HepG2 (cell line): ENCODE data around the gene AP2S1. TPM values are rescaled to one million over a fixed set of nuclear protein-coding genes. Genes with fewer than 3 reads are reported as not detected.

ENCODE experiments used
- ATAC-seq: fragments of 200-7000 bp; cut with Tn5 transposase; 3 replicates; pipeline ENCODE4 v1.9.1; 2020; ENCODE audit warnings: mild to moderate bottlenecking, moderate library complexity
- BruUV-seq: library from RNA; stranded (reverse); fragments of 400-500 nt; replicated peaks from 2 replicates; lab custom pipeline; 2021; lab: Mats Ljungman, UMichigan
- CTCF ChIA-PET: fragments of 300-600 bp; formaldehyde crosslinking; extraction: SDS; loops from one replicate; lab custom pipeline; 2021; ENCODE audit warnings: low total read pairs, inconsistent platforms, low intra/inter-chr PET ratio; lab: Yijun Ruan, JAX
- POLR2A ChIA-PET: fragments of 350-600 bp; sonication (Branson Sonifier 250); formaldehyde crosslinking; loops from one replicate; lab custom pipeline; 2020; ENCODE audit warnings: antibody characterized with exemption, inconsistent platforms; lab: Yijun Ruan, JAX
- DNase-seq: peaks from one replicate; pipeline ENCODE4 v3.0.0-alpha.2; 2015; ENCODE audit warnings: low spot score
- FAIRE-seq: peaks from 3 replicates; lab custom pipeline; 2011; peaks lifted over from hg19 to GRCh38; lab: Jason Lieb, UNC
- H2AFZ ChIP-seq: one replicate; pipeline ENCODE4 v1.6.1; 2011; ENCODE audit warnings: low read length, inconsistent platforms
- H3K27ac ChIP-seq: fragments of 300-600 bp; 3 replicates; pipeline ENCODE4 v1.8.0; 2011; ENCODE audit warnings: mixed run types, mild to moderate bottlenecking, mixed read lengths, low read length, inconsistent platforms; ENCODE audit not compliant: insufficient read depth; ENCODE audit errors: extremely low read length
- H3K27me3 ChIP-seq, 2 experiments: fragments of 200-600 bp in 1 of 2; 2 replicates in 1 of 2; 3 replicates in 1 of 2; pipeline versions ENCODE4 v1.6.0 to v1.8.0; 2011; ENCODE audit warnings: low read length in 2 of 2, mild to moderate bottlenecking in 2 of 2, moderate library complexity in 2 of 2, inconsistent platforms in 1 of 2; ENCODE audit not compliant: insufficient read depth in 2 of 2, control insufficient read depth in 1 of 2
- H3K36me3 ChIP-seq, 2 experiments: fragments of 200-600 bp in 1 of 2; replicated peaks in 1 of 2; 2 replicates in 1 of 2; 3 replicates in 1 of 2; pipeline versions ENCODE4 v1.5.1 to v1.8.0; 2011; ENCODE audit warnings: low read length in 2 of 2, inconsistent platforms in 1 of 2; ENCODE audit not compliant: insufficient read depth in 2 of 2, control insufficient read depth in 1 of 2
- H3K4me1 ChIP-seq: 2 replicates; pipeline ENCODE4 v1.5.1; 2012; ENCODE audit warnings: low read length, inconsistent platforms; ENCODE audit not compliant: insufficient read depth
- H3K4me2 ChIP-seq: 2 replicates; pipeline ENCODE4 v1.6.0; 2011; ENCODE audit warnings: low read depth, low read length, inconsistent platforms
- H3K4me3 ChIP-seq, 3 experiments: fragments of 200-600 bp in 1 of 3; sonication (generic), shearing (Covaris generic) in 1 of 3; replicated peaks in 1 of 3; 2 replicates each; pipeline ENCODE4 v1.5.1; 2011 to 2016; ENCODE audit warnings: low read length in 3 of 3, inconsistent platforms in 2 of 3, low read depth in 2 of 3, mild to moderate bottlenecking in 2 of 3, control low read depth in 1 of 3, mixed read lengths in 1 of 3; ENCODE audit not compliant: insufficient read depth in 1 of 3
- H3K79me2 ChIP-seq: one replicate; pipeline ENCODE4 v1.6.1; 2011; ENCODE audit warnings: low read length, inconsistent platforms; ENCODE audit not compliant: insufficient read depth
- H3K9ac ChIP-seq: 2 replicates; pipeline ENCODE4 v1.6.0; 2011; ENCODE audit warnings: mild to moderate bottlenecking, low read depth, low read length, inconsistent platforms; ENCODE audit not compliant: insufficient read depth
- H3K9me3 ChIP-seq: 2 replicates; pipeline ENCODE4 v1.5.1; 2012; ENCODE audit warnings: mild to moderate bottlenecking, low read length
- H4K20me1 ChIP-seq: 2 replicates; pipeline ENCODE4 v1.6.0; 2011; ENCODE audit warnings: inconsistent platforms, mild to moderate bottlenecking, low read length, moderate library complexity; ENCODE audit not compliant: insufficient read depth
- AGO2 ChIP-seq: fragments of 200-400 bp; formaldehyde crosslinking; optimal IDR thresholded peaks from 2 replicates; pipeline ENCODE3; 2017; ENCODE audit warnings: mild to moderate bottlenecking, low read depth, low read length, moderate library complexity
- HNRNPL ChIP-seq: fragments of 200-400 bp; formaldehyde crosslinking; IDR thresholded peaks from 2 replicates; pipeline ENCODE4 v1.6.1; 2017; ENCODE audit warnings: mild to moderate bottlenecking, low read depth, low read length
- KLF6 ChIP-seq: IDR thresholded peaks from 2 replicates; pipeline ENCODE4 v1.8.0; 2016; ENCODE audit warnings: missing biosample characterization, missing genetic modification reagents
- MYNN ChIP-seq: sonication (generic); formaldehyde crosslinking; IDR thresholded peaks from 2 replicates; pipeline ENCODE4 v1.4.0; 2020; ENCODE audit warnings: mild to moderate bottlenecking, low read depth, missing genetic modification reagents
- RFXAP ChIP-seq: sonication (generic); formaldehyde crosslinking; IDR thresholded peaks from 2 replicates; pipeline ENCODE4 v1.4.0; 2020; ENCODE audit warnings: missing genetic modification reagents, borderline replicate concordance
- RXRA ChIP-seq: sonication (generic); formaldehyde crosslinking; IDR thresholded peaks from 2 replicates; pipeline ENCODE4 v1.5.1; 2020; ENCODE audit warnings: missing genetic modification reagents
- SP5 ChIP-seq: IDR thresholded peaks from 2 replicates; pipeline ENCODE4 v1.6.1; 2016; ENCODE audit warnings: low read depth, borderline replicate concordance
- ZNF143 ChIP-seq: sonication (generic); formaldehyde crosslinking; IDR thresholded peaks from 2 replicates; pipeline ENCODE4 v1.4.0; 2020; ENCODE audit warnings: missing genetic modification reagents
- ZNF160 ChIP-seq: sonication (generic); formaldehyde crosslinking; IDR thresholded peaks from 2 replicates; pipeline ENCODE4 v1.8.0; 2022; ENCODE audit warnings: mild to moderate bottlenecking, inconsistent platforms, missing genetic modification reagents
- ZNF558 ChIP-seq: sonication (generic); formaldehyde crosslinking; IDR thresholded peaks from 2 replicates; pipeline ENCODE4 v1.9.0; 2022; ENCODE audit warnings: mild to moderate bottlenecking, missing genetic modification reagents, borderline replicate concordance
- ZNF589 ChIP-seq: sonication (generic); formaldehyde crosslinking; conservative IDR thresholded peaks from 2 replicates; pipeline ENCODE4 v1.8.0; 2022; ENCODE audit warnings: mild to moderate bottlenecking, moderate library complexity, missing genetic modification reagents
- ZNF616 ChIP-seq: sonication (generic); formaldehyde crosslinking; IDR thresholded peaks from 2 replicates; pipeline ENCODE4 v1.5.0; 2020; ENCODE audit warnings: low read depth, mild to moderate bottlenecking, missing genetic modification reagents
- ZSCAN20 ChIP-seq: sonication (generic); formaldehyde crosslinking; IDR thresholded peaks from 2 replicates; pipeline ENCODE4 v1.4.0; 2020; ENCODE audit warnings: missing genetic modification reagents, mild to moderate bottlenecking, borderline replicate concordance
- WGBS: methylation state at CpG from one replicate; pipeline ENCODE4 v1.1.6; 2017; ENCODE audit warnings: low lambda C conversion rate; 5-methylcytosine and 5-hydroxymethylcytosine counted together
- in situ Hi-C: cut with HindIII; loops from 2 replicates; pipeline ENCODE4 v1.10.0; 2017; ENCODE audit warnings: low pct_unique_long_range_greater_than_20kb; ENCODE audit not compliant: extremely low pct_ligation_motif_present
- intact Hi-C: fragments of 100-400 bp; cut with micrococcal nuclease; formaldehyde crosslinking; loops from one replicate; pipeline ENCODE4 v1.10.0; 2022; ENCODE audit not compliant: unreplicated experiment
- polyA plus RNA-seq, 8 experiments: library from polyadenylated mRNA; depleted of rRNA in 3 of 8; stranded (reverse) in 7 of 8; unstranded in 1 of 8; fragments of >200 nt; fragmentation: Illumina TruSeq in 4 of 8; extraction: Trizol in 4 of 8; gene quantifications; 2 replicates each; pipeline versions ENCODE4 v1.2.1 to v1.2.3, GENCODE V29; 2011 to 2016; ENCODE audit warnings: low read depth in 4 of 8, missing spikeins in 1 of 8, mixed read lengths in 1 of 8; ENCODE audit not compliant: insufficient read depth in 1 of 8
- total RNA-seq, 5 experiments: library from RNA; depleted of rRNA; stranded (reverse); fragments of >200 nt; fragmentation: Illumina TruSeq; extraction: Trizol; gene quantifications; 2 replicates each; pipeline ENCODE4 v1.2.3, GENCODE V29; 2016; ENCODE audit warnings: low read depth in 1 of 5

AP2S1 gene
- total and polyA plus RNA-seq, 2 of the 13 experiments (the other 11 are each of a cell fraction or from before 2014, with no cell fraction given), result 45.2 to 86.1 TPM

DNA sequence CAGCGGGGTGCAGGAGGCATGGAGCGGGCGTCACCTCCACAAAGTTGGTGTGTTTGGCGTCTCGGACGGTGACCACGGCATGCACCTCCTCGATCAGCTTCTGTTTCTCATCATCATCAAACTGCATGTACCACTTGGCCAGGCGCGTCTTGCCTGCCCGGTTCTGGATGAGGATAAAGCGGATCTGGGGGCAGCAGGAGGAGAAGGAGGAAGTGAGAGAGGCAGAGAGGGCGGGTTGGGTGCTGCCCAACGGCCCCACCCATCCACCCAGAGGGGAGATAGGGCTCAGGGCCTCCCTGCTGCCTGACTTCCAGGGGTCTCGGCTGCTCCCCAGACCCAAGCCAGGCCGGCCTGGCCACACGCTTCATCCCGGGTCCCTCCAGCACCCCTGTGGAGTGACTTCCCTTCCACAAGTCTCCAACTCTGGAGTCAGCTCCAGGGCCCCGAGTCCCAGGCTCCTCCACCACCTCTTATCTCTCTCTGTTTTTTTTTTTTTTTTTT, 4.6 kb downstream of the AP2S1 start:
- ChIA-PET CTCF (no interaction called here), POLR2A (no interaction called here)
- Histone ChIP-seq H3K36me3 (peaks cover 3 to 22% of the 10 kb centered on the region in 2 experiments; a peak in 4 of 5 replicates), H3K9me3 (no peaks in the 10 kb centered on the region), H3K79me2 (peaks cover 13% of the 10 kb centered on the region), H3K4me3 (no peak overlapping the region), H3K9ac (no peak overlapping the region), H3K27me3 (no peaks in the 10 kb centered on the region), H3K4me2 (no peak overlapping the region), H4K20me1 (no peaks in the 10 kb centered on the region), H3K4me1 (peaks cover 15% of the 10 kb centered on the region), H3K27ac (no peak overlapping the region), H2AFZ (no peak overlapping the region)
- DNase-seq, result no peak
- no peak for ATAC-seq
- WGBS, result 95% methylated on average over 19 of the region's 19 CpGs
- FAIRE-seq, result no peak
- in situ Hi-C loops, result no loop called here
- TF ChIP-seq AGO2 (peak; percentile 24), MYNN (CRISPR knock-in tag) (no peak)
- BruUV-seq, result no TSS peak
- intact Hi-C loops, result no loop called here

DNA sequence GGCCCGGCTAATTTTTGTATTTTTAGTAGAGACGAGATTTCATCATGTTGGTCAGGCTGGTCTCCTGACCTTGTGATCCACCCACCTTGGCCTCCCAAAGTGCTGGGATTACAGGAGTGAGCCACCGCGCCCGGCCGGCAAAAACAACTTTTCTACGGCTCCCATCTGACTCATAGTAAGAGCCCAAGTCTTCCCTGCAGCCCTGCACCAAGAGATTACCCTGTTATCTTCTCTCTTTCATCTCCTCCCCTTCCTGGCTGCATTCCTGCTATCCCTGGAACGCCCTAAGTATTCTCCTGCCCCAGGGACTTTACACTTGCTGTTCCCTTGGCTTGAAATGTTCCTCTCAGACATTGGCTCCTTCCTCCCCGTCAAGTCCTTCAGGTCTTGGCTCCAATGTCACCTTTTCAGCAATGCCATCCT, 6.6 kb downstream of the AP2S1 start:
- Histone ChIP-seq H4K20me1 (0 out of 2 replicates have a peak, but pooled peaks cover 5% of the 10 kb centered on the region), H3K27me3 (no peaks in the 10 kb centered on the region), H3K9ac (no peak overlapping the region), H3K79me2 (peaks cover 4% of the 10 kb centered on the region), H3K4me2 (no peak overlapping the region), H2AFZ (no peak overlapping the region), H3K4me3 (no peak overlapping the region)
- intact Hi-C loops, result loop anchor here (5.0 kb wide), 1 partner anchor 87 kb away; no protein-coding TSS in a partner anchor
- BruUV-seq, result no TSS peak
- FAIRE-seq (no peak), ATAC-seq (no peak)
- CTCF ChIA-PET, result no interaction called here
- 93% methylated on average over 9 of the region's 9 CpGs for WGBS
- in situ Hi-C loops, result loop anchor here (5.0 kb wide), 2 partner anchors 62 to 92 kb away; no protein-coding TSS in a partner anchor
- TF ChIP-seq ZNF160 (CRISPR knock-in tag) (no peak), ZNF143 (CRISPR knock-in tag) (no peak), ZSCAN20 (CRISPR knock-in tag) (no peak), RFXAP (CRISPR knock-in tag) (no peak), RXRA (CRISPR knock-in tag) (no peak), HNRNPL (no peak), ZNF589 (CRISPR knock-in tag) (no peak), ZNF558 (no peak), KLF6 (no peak), SP5 (CRISPR knock-in tag) (no peak), ZNF616 (CRISPR knock-in tag) (no peak)
- TF ChIP-seq, all 625 proteins: peak for 0
- no peak for DNase-seq
- H3K4me1 ChIP-seq, result peaks cover 15% of the 10 kb centered on the region
- H3K36me3 ChIP-seq, result peaks cover 8 to 32% of the 10 kb centered on the region in 2 experiments
- no peaks in the 10 kb centered on the region for H3K9me3 ChIP-seq
- POLR2A ChIA-PET, result no interaction called here
- no peak overlapping the region for H3K27ac ChIP-seq
